HG02763 (cell line): ENCODE data around the gene SPECC1L.
A peak's percentile ranks its signal among the peaks of the same experiment; 100 is the strongest.

Source experiments
- ATAC-seq: cut with Tn5 transposase; IDR thresholded peaks from one replicate; pipeline ENCODE4 v1.9.1; 2021; ENCODE audit warnings: mild to moderate bottlenecking, moderate library complexity; ENCODE audit not compliant: unreplicated experiment

The SPECC1L gene

DNA sequence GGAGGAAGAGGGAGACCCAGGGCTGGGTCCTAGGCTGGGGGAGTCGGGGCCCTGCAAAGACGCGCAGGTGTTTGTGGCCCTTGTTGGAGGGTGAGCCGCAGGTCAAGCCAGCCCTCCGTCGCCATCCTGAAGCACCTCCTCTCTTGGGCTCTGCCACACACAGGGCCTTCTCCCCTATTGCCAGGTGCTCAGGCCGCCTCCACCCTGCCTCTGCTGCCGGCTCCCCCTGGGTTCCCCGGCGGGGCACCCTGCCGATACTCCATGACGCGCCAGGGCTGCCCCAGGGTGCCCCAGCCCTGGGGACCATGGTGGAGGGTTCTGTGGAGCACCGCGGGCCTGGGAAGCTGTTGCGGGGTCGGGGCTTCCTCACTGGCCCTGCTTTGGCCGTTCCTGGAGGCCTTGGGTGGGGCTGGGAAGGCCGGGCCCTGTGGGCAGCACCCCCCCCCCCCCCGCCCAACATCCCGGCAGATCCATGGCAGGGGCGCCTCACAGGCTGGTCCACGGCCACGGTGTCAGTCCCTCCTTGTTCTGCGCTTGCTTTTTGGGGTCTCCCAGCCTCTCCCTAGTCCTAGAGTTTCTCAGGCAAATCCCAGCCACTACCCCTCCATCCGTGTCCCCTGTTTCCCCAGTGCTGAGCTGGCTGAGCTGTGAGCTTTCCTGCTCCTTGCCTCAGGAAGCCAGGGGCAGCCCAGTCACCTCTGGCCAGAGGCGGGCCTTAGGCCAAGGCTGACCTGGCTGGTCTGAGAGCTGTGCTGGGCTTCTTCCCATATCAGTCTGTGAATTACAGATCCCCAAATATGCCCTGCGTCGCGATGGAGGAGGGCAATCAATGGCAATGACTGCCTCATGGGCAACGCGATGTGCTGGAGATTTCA is 154.5 kb downstream of the SPECC1L start:
- no peak for ATAC-seq

- ATAC-seq, result no peak
Observed at GRCh38 chr22:24426436-24426835, 155.8 kb downstream of the SPECC1L start.

- no peak for ATAC-seq
Observed at GRCh38 chr22:24426851-24427499, 156.3 kb downstream of the SPECC1L start.

GRCh38 chr22:24427500-24428164 is 157.0 kb downstream of the SPECC1L start, which contains the start of gene ADORA2A:
ADORA2A (plus strand) TSS chr22:24427599; CDS start chr22:24433405, 5,806 bp downstream.
- peak; percentile 46 for ATAC-seq

- ATAC-seq, result no peak
Observed at GRCh38 chr22:24428751-24429410, 158.2 kb downstream of the SPECC1L start.

- no peak for ATAC-seq
Observed at GRCh38 chr22:24429411-24430365, 159.1 kb downstream of the SPECC1L start.

DNA sequence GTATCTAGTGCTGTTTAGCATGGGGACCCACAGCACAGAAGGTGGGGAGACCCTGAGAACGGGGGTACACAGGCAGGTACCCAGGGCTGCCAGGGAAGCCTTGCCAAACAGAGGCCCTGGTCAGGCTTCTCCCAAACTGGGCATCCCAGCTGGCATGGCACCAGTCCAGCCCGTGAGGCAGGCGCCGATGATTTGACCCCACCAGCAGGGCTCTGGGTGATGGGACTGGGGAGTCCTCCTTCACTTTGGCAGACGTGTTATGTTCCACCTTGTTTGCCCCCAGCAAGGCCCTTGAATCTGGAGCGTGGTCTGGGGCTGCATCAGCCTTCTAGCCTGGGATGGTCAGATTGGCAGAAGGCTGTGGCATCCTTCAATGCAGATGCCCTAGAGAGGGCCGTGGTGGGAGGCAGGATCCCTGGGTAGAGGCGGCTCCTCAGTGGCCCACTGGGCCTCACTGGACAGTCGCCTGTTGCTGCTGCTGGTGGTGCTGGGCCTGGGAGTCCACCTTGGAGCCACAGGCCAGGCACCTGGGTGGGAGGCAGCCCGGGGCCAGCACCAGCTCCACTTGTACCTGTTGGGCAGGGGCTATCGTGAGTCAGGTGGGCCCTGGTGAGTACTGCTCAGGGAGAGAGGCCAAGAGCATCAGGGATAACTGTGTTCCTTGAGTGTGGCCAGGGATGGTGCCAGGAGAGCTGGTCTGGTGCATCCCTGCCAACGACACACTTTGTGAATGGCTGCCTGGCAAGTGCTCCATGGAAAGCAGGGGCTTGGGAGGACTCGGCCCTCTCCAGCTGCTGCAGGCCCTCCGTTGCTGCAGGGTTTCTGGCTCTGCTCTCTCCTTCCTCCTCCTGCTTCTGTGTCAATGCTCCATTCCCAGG is 160.0 kb downstream of the SPECC1L start:
- no peak for ATAC-seq

DNA sequence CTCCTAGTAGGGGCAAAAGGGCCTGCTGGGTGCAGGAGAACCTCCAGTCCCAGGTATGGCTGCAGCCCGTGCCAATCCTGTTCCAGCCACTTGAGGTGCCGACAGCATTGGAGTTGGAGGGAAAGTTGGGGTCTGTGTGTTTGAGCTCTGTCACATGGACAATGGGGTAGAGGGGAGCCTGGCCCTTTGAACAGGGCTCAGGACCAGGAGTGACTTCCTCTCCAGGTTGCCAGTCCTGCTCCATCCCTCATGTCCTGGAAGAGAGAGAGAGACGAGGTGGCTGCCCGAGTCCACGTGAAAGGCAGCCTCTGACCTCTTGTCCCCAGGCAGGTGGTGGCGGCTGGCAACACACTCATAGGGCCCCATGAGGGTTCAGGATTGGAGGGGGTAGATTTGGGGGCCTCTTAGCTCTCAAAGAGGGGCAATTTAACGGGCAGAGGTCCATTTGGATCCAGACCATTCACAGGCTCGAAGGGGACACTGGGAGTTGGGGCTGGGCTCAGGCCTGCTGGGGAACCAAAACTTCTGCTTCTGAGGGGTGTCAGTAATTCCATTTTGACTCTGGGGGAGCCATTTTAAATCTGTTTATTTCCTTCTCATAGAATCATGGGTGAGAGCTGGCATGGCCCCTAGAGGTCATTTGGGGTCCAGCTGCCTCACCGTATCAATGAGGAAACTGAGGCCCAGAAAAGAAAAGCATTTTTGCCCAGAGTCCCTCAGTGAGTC is 160.8 kb downstream of the SPECC1L start:
- ATAC-seq, result no peak

DNA sequence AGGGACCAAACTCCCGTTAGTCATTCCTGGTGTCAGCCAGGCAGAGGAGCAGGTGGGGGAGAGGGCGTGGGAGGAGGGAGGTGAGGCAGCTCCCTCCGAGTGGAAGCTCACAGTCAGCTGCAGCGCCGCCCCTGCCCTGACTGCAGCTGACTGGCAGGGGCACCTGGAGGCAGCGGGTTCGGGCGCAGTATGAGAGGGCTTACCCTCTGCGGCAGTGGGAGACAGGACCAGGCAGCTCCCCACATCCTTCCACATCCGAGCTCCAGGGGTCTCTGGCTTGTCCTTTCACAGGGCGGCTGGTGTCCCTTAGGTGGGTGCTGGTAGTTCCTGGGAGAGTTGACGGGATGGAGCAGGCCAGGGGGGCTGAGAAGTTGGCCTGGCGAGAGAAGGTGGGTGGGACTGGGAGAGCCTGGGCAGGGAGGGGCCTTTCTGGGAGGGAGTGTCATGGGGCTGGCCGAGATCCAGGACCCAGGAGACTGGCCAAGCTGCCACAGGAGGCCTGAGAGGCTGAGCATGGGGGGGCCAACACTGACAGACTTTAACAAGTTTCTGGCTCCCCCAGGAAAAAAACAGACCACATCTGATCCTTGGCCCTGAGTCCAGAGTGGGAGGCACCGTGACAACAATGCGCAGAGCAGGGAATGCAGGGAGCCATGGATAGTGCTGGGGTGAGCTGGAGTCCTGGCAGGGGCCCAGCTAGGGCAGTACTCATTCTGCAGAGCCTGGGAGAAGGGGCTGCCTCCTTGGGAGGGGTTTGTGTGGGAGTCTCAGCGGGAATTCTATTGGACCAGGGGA is 161.6 kb downstream of the SPECC1L start:
- no peak for ATAC-seq

GRCh38 chr22:24433001-24433827 is 162.6 kb downstream of the SPECC1L start:
- no peak for ATAC-seq

GRCh38 chr22:24433828-24434470 is 163.3 kb downstream of the SPECC1L start:
- ATAC-seq, result peak; percentile 57

GRCh38 chr22:24434471-24435322 is 164.1 kb downstream of the SPECC1L start:
- peak; percentile 55 for ATAC-seq

DNA sequence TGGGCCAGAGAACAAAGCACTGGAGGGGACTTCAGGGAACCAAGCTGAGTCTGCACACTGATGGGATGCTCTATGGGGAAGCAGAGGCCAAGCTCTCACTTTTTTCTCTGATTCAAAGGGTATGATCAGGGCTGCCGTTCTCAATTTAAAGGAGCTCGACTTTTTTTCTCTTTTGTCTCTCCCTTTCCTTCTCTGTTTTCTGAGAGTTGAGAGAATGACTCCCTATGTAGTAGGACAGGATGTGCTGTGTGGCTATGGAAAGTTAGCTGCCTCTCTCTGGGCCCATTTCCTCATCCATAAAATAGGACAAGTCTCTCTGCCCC is 164.7 kb downstream of the SPECC1L start:
- ATAC-seq, result no peak

- no peak for ATAC-seq
Observed at GRCh38 chr22:24435861-24436371, 165.3 kb downstream of the SPECC1L start.

DNA sequence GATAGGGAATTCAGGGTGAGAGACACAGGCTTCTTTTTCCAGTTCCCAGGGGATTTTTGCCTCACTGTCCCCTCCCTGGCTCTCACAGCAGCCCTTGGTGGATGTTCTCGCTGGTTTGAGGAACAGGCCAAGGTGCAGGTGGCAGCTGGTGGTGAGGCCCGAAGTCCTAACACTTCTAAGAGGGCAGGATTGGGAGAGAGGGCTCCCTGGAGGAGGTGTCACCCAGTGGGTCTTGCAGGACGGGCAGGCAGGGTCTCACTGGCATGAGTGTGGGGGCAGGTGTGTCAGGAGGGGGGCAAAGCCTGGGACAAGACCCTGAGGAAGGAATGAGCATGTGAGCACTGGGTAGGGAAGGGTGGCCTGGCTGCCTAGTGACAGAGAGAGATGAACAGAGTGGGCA is 165.9 kb downstream of the SPECC1L start:
- ATAC-seq, result no peak
